K562 (cell line): ENCODE results near the gene TAS2R13. TPM values are rescaled to one million over a fixed set of nuclear protein-coding genes. Genes with fewer than 3 reads are reported as not detected.

ENCODE experiments used
- ATAC-seq: fragments of 200-7000 bp; cut with Tn5 transposase; 3 replicates; pipeline ENCODE4 v1.9.1; 2020; ENCODE audit warnings: moderate library complexity
- Bru-seq: library from RNA; stranded (reverse); fragments of 400-500 nt; gene quantifications from one replicate; lab custom pipeline; 2021; lab: Mats Ljungman, UMichigan
- BruChase-seq, 2 experiments: library from RNA; stranded (reverse); fragments of 400-500 nt; gene quantifications; one replicate each; lab custom pipeline; 2021; lab: Mats Ljungman, UMichigan
- BruUV-seq: library from RNA; stranded (reverse); fragments of 400-500 nt; replicated peaks from 2 replicates; lab custom pipeline; 2021; lab: Mats Ljungman, UMichigan
- CTCF ChIA-PET: fragments of 300-600 bp; formaldehyde crosslinking; extraction: SDS; loops from one replicate; lab custom pipeline; 2021; ENCODE audit warnings: low intra/inter-chr PET ratio; lab: Yijun Ruan, JAX
- POLR2A ChIA-PET: fragments of 300-600, 350-650 bp; sonication (Branson Sonifier 250); formaldehyde crosslinking; extraction: SDS; loops from one replicate; lab custom pipeline; 2021; ENCODE audit warnings: antibody characterized with exemption, inconsistent platforms; lab: Yijun Ruan, JAX
- DNase-seq, 4 experiments: peaks; one replicate each; pipeline versions ENCODE4 v3.0.0 to v3.0.0-alpha.2; 2011 to 2018; ENCODE audit warnings: low spot score in 3 of 4, mixed read lengths in 3 of 4; ENCODE audit errors: extremely low read depth in 1 of 4
- FAIRE-seq: peaks from 2 replicates; lab custom pipeline; 2011; peaks lifted over from hg19 to GRCh38; lab: Jason Lieb, UNC
- H2AFZ ChIP-seq: 2 replicates; pipeline ENCODE4 v1.6.0; 2011; ENCODE audit warnings: low read depth, low read length, control low read depth, inconsistent platforms
- H3K27ac ChIP-seq: fragments of 200-600 bp; 3 replicates; pipeline ENCODE4 v1.8.0; 2011; ENCODE audit warnings: low read depth, mild to moderate bottlenecking, control low read depth, inconsistent platforms, low read length, moderate library complexity, mixed read lengths; ENCODE audit errors: extremely low read depth
- H3K27me3 ChIP-seq, 2 experiments: fragments of 300-600 bp in 1 of 2; 2 replicates in 1 of 2; 3 replicates in 1 of 2; pipeline versions ENCODE4 v1.6.0 to v1.8.0; 2011; ENCODE audit warnings: inconsistent platforms in 2 of 2, low read length in 2 of 2, mild to moderate bottlenecking in 1 of 2, mixed read lengths in 1 of 2, moderate library complexity in 1 of 2; ENCODE audit not compliant: control insufficient read depth in 2 of 2, insufficient read depth in 2 of 2
- H3K36me3 ChIP-seq: fragments of 300-600 bp; 3 replicates; pipeline ENCODE4 v1.8.0; 2011; ENCODE audit warnings: mild to moderate bottlenecking, low read length, inconsistent platforms; ENCODE audit not compliant: control insufficient read depth, insufficient read depth
- H3K4me1 ChIP-seq, 2 experiments: fragments of 200-600 bp in 1 of 2; replicated peaks in 1 of 2; 2 replicates in 1 of 2; 3 replicates in 1 of 2; pipeline versions ENCODE4 v1.5.1 to v1.8.0; 2011; ENCODE audit warnings: inconsistent platforms in 2 of 2, low read length in 2 of 2, mild to moderate bottlenecking in 1 of 2, mixed read lengths in 1 of 2, moderate library complexity in 1 of 2; ENCODE audit not compliant: control insufficient read depth in 2 of 2, insufficient read depth in 2 of 2
- H3K4me2 ChIP-seq: 2 replicates; pipeline ENCODE4 v1.6.1; 2011; ENCODE audit warnings: low read length, control low read depth, inconsistent platforms, mixed read lengths; ENCODE audit not compliant: insufficient read depth
- H3K4me3 ChIP-seq: fragments of 200-600 bp; sonication (generic), shearing (Covaris generic); 2 replicates; pipeline ENCODE4 v1.5.1; 2016; ENCODE audit warnings: control low read depth, inconsistent platforms
- H3K79me2 ChIP-seq: fragments of 200-600 bp; 3 replicates; pipeline ENCODE4 v1.8.0; 2011; ENCODE audit warnings: low read length, inconsistent platforms; ENCODE audit not compliant: control insufficient read depth, insufficient read depth
- H3K9ac ChIP-seq, 2 experiments: 2 replicates each; pipeline versions ENCODE4 v1.6.0 to v1.6.1; 2011; ENCODE audit warnings: low read depth in 2 of 2, low read length in 2 of 2, control low read depth in 1 of 2, inconsistent platforms in 1 of 2, mild to moderate bottlenecking in 1 of 2, mixed read lengths in 1 of 2; ENCODE audit not compliant: insufficient read depth in 1 of 2
- H3K9me1 ChIP-seq: one replicate; pipeline ENCODE4 v1.6.0; 2011; ENCODE audit warnings: inconsistent platforms, mild to moderate bottlenecking, low read length, moderate library complexity; ENCODE audit not compliant: control insufficient read depth, insufficient read depth
- H3K9me3 ChIP-seq: replicated peaks from 2 replicates; pipeline ENCODE4 v1.5.1; 2011; ENCODE audit warnings: low read depth, low read length, inconsistent platforms; ENCODE audit not compliant: control insufficient read depth, insufficient read depth
- H4K20me1 ChIP-seq: replicated peaks from 2 replicates; pipeline ENCODE4 v1.6.1; 2011; ENCODE audit warnings: low read length, inconsistent platforms, mixed read lengths; ENCODE audit not compliant: control insufficient read depth, insufficient read depth
- FOXJ3 ChIP-seq: sonication (generic); formaldehyde crosslinking; IDR thresholded peaks from 2 replicates; pipeline ENCODE4 v1.4.0; 2020; ENCODE audit warnings: mild to moderate bottlenecking, missing genetic modification reagents
- MEF2D ChIP-seq: conservative IDR thresholded peaks from 2 replicates; pipeline ENCODE4 v1.6.1; 2016; ENCODE audit warnings: low read depth, missing genetic modification characterization, missing compliant biosample characterization
- RB1 ChIP-seq: fragments of 450-650 bp; IDR thresholded peaks from 2 replicates; pipeline ENCODE4 v1.6.1; 2017; ENCODE audit warnings: low read depth, mild to moderate bottlenecking
- TEAD2 ChIP-seq: fragments of 450-650 bp; IDR thresholded peaks from 2 replicates; pipeline ENCODE4 v1.6.1; 2016; ENCODE audit warnings: missing genetic modification characterization, control low read depth, missing compliant biosample characterization
- TFAM ChIP-seq: fragments of 250-450 bp; sonication (Bioruptor Pico); conservative IDR thresholded peaks from 2 replicates; pipeline ENCODE4 v1.5.0; 2021; ENCODE audit warnings: mild to moderate bottlenecking, moderate library complexity
- ZNF282 ChIP-seq: sonication (generic); formaldehyde crosslinking; IDR thresholded peaks from 2 replicates; pipeline ENCODE4 v1.8.1; 2023; ENCODE audit warnings: missing genetic modification reagents
- WGBS: fragments of 100-300 bp; shearing (Covaris generic); methylation state at CpG from one replicate; pipeline ENCODE4 v1.1.6; 2016; ENCODE audit warnings: low coverage, mixed read lengths; ENCODE audit not compliant: insufficient coverage; ENCODE audit errors: missing lambda C conversion rate; 5-methylcytosine and 5-hydroxymethylcytosine counted together
- in situ Hi-C: fragments of 300-500 bp; cut with MboI; formaldehyde crosslinking; loops from 4 replicates; pipeline ENCODE4 v1.15.0; 2018; ENCODE audit warnings: inconsistent platforms, mixed read lengths
- intact Hi-C: fragments of 100-400 bp; cut with micrococcal nuclease; formaldehyde crosslinking; loops from 2 replicates; pipeline ENCODE4 v1.14.2; 2022
- long read RNA-seq, 3 experiments: library from polyadenylated mRNA in 2 of 3; library from RNA in 1 of 3; unstranded in 2 of 3; stranded (forward) in 1 of 3; transcript quantifications; one replicate each; pipeline ENCODE4 v2.0.0, GENCODE V29; 2019 to 2022
- polyA minus RNA-seq, 3 experiments: library from RNA; depleted of rRNA, polyadenylated mRNA; stranded (reverse); fragments of >200 nt; gene quantifications; 2 replicates each; pipeline ENCODE4 v1.2.3, GENCODE V29; 2011
- polyA plus RNA-seq, 8 experiments: library from polyadenylated mRNA; depleted of rRNA in 4 of 8; stranded (reverse) in 5 of 8; unstranded in 3 of 8; fragments of >200 nt; fragmentation: Nextera tagmentation in 2 of 8; fragmentation: Illumina TruSeq in 1 of 8; extraction: Ambion mirVana in 2 of 8; extraction: Trizol in 1 of 8; gene quantifications; 2 replicates each; pipeline versions ENCODE4 v1.2.1 to v1.2.3, GENCODE V29; 2011 to 2014; ENCODE audit warnings: inconsistent platforms in 1 of 8, missing spikeins in 1 of 8
- total RNA-seq, 7 experiments: library from RNA; depleted of rRNA in 6 of 7; stranded (reverse); fragments of >200 nt in 6 of 7; fragmentation: Illumina TruSeq in 2 of 7; extraction: Trizol in 2 of 7; gene quantifications; 2 replicates each; pipeline versions ENCODE4 v1.2.1 to v1.2.3, GENCODE V29; 2011 to 2021; ENCODE audit warnings: low replicate concordance in 1 of 7

TAS2R13 gene, protein sequence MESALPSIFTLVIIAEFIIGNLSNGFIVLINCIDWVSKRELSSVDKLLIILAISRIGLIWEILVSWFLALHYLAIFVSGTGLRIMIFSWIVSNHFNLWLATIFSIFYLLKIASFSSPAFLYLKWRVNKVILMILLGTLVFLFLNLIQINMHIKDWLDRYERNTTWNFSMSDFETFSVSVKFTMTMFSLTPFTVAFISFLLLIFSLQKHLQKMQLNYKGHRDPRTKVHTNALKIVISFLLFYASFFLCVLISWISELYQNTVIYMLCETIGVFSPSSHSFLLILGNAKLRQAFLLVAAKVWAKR
- total RNA-seq (2011; cell fraction: chromatin; rRNA removed; ENCODE audit: low replicate concordance), result 2.6 and 16.5 TPM in 2 replicates
- total RNA-seq (2011; cell fraction: nucleolus; rRNA removed), result 0.83 and 2.4 TPM in 2 replicates
- 8.4 and 14.7 TPM in 2 replicates for total RNA-seq (2011; cell fraction: nucleoplasm; rRNA removed)
- total RNA-seq (2014; rRNA removed) (0.57 and 0.59 TPM in 2 replicates), total RNA-seq (2014; rRNA removed; fragmentation: Illumina TruSeq; extraction: Trizol) (1.1 and 1.7 TPM in 2 replicates), total RNA-seq (2015; rRNA removed; fragmentation: Illumina TruSeq; extraction: Trizol) (1.4 and 1.6 TPM in 2 replicates), total RNA-seq (2021) (0.44 and 0.49 TPM in 2 replicates), polyA plus RNA-seq (2011; rRNA removed) (0.19 and 0.26 TPM in 2 replicates), polyA plus RNA-seq (2014; fragmentation: Illumina TruSeq; extraction: Trizol) (0.07 TPM in 1 of 2 replicates, not detected in the other), polyA plus RNA-seq (2014; fragmentation: Nextera tagmentation; extraction: Ambion mirVana) (not detected), polyA plus RNA-seq (2014; rRNA removed) (not detected in 2 replicates), polyA minus RNA-seq (2011; rRNA and poly(A)+ RNA removed) (3.1 and 4.5 TPM in 2 replicates), Bru-seq, nascent RNA (percentile 55 among the genes with signal in this experiment), BruChase-seq, experiment 1, labeled RNA remaining after a 2-hour chase (percentile 59 among the genes with signal in this experiment), BruChase-seq, experiment 2, labeled RNA remaining after a 6-hour chase (percentile 61 among the genes with signal in this experiment)
- not detected in 2 replicates for polyA plus RNA-seq (2011; cell fraction: cytosol; rRNA removed)
- 0.34 and 0.41 TPM in 2 replicates for polyA plus RNA-seq (2011; cell fraction: nucleus; rRNA removed)
- polyA plus RNA-seq (2012), result not detected in 2 replicates
- polyA minus RNA-seq (2011; cell fraction: cytosol; rRNA and poly(A)+ RNA removed), result not detected in 2 replicates
- polyA minus RNA-seq (2011; cell fraction: nucleus; rRNA and poly(A)+ RNA removed), result 5.6 and 5.8 TPM in 2 replicates
- long read RNA-seq, experiment 1, result 0 reads
- long read RNA-seq, experiment 2, result 0 reads
- long read RNA-seq, experiment 3, result 0 reads

- Histone ChIP-seq H3K79me2 (no peaks in the 10 kb centered on the region), H3K9me3 (no peaks in the 10 kb centered on the region), H3K9me1 (no peaks in the 10 kb centered on the region), H2AFZ (no peak within 1 kb of the TSS), H3K4me1 (peaks cover 0 to 3% of the 10 kb centered on the region in 2 experiments; a peak in 2 of 5 replicates), H3K27me3 (no peaks in the 10 kb centered on the region), H3K9ac (no peak within 1 kb of the TSS), H3K36me3 (no peaks in the 10 kb centered on the region), H3K27ac (no peak within 1 kb of the TSS), H4K20me1 (no peaks in the 10 kb centered on the region), H3K4me3 (no peak within 1 kb of the TSS), H3K4me2 (no peak within 1 kb of the TSS)
- CTCF ChIA-PET, result no interaction called here
- no TSS peak for BruUV-seq
- TF ChIP-seq TFAM, result no peak
- no peak for TF ChIP-seq ZNF282 (CRISPR knock-in tag)
- no peak for TF ChIP-seq FOXJ3
- TF ChIP-seq MEF2D (tag), result no peak
- TF ChIP-seq RB1, result no peak
- TF ChIP-seq TEAD2 (tag), result no peak
- WGBS, result 82% methylated on average over 1 of the region's 1 CpG
- DNase-seq, result no peak
- POLR2A ChIA-PET, result no interaction called here
- no peak for FAIRE-seq
- no peak for ATAC-seq
- intact Hi-C loops, result no loop called here
- in situ Hi-C loops, result no loop called here
These were observed at the start of gene TAS2R13 for GRCh38 chr12:10909462-10909861. Gene TAS2R13 (minus strand): TSS chr12:10909562. CDS start chr12:10909298, 264 bp downstream.
